GM19023 (cell line): Measurements from ENCODE around the gene EIF2D.
A peak's percentile ranks its signal among the peaks of the same experiment; 100 is the strongest.

Source experiments
- ATAC-seq: cut with Tn5 transposase; IDR thresholded peaks from one replicate; pipeline ENCODE4 v1.9.1; 2021; ENCODE audit warnings: mild to moderate bottlenecking, moderate library complexity; ENCODE audit not compliant: unreplicated experiment

Gene EIF2D

GRCh38 chr1:206554211-206554610 is 58.1 kb downstream of the EIF2D start:
- ATAC-seq = no peak

GRCh38 chr1:206551986-206552326 is 60.3 kb downstream of the EIF2D start:
- no peak for ATAC-seq

- no peak for ATAC-seq
Measured at GRCh38 chr1:206551296-206551985, 60.8 kb downstream of the EIF2D start.

GRCh38 chr1:206550446-206550845 is 61.8 kb downstream of the EIF2D start:
- ATAC-seq = no peak

- ATAC-seq = no peak
Measured at GRCh38 chr1:206547104-206547503, 65.2 kb downstream of the EIF2D start.

- no peak for ATAC-seq
Measured at GRCh38 chr1:206545351-206545750, 66.9 kb downstream of the EIF2D start.

GRCh38 chr1:206544562-206545257 is 67.6 kb downstream of the EIF2D start:
- ATAC-seq = peak; percentile 58
